ENCODE results near the gene SLC7A7. TPM values are rescaled to one million over a fixed set of nuclear protein-coding genes. Genes with fewer than 3 reads are reported as not detected.
"Not testable (repeated sequence)": the region's sequence is repeated elsewhere in the genome, so short reads cannot be mapped to it uniquely, and the experiment has no call there.

Gene SLC7A7
- total RNA-seq, 1 experiment from 2014 or later, result 2.3 TPM

DNA sequence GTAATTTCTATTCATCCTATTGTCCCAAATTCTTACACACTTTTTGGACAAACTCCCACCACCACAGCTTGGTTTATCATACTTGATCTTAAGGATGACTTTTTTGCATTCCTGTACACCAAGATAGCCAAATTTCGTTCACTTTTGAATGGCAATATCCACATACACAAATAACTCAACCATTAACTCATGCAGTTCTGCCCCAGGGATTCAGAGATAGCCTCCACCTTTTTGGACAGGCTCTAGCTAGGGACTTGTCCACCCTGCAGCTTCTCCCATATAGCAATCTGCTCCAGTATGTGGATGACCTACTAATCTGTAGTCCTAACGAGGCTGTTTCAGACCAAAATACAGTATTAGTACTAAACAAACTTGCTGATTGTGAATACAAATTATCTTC, 81.4 kb downstream of the SLC7A7 start:
- H3K9me3 ChIP-seq (ENCODE audit: low read depth, low read length, poor library complexity, severe bottlenecking), result no peaks in the 10 kb centered on the region
- POLR2A ChIA-PET (ENCODE audit: low non-redundant PET), result no interaction called here
- no peaks in the 10 kb centered on the region for H3K4me1 ChIP-seq (ENCODE audit: insufficient read depth, low read length, poor library complexity, severe bottlenecking)
- no peaks in the 10 kb centered on the region for H3K27me3 ChIP-seq (replicated peaks; ENCODE audit: insufficient read depth, low read depth, low read length, poor library complexity)
- intact Hi-C loops (cut with micrococcal nuclease; ENCODE audit: unreplicated experiment), result no loop called here
- TF ChIP-seq CTCF (conservative IDR thresholded peaks at IDR 0.05; ENCODE audit: low read depth, low read length) (no peak), EZH2 (IDR thresholded peaks at IDR 0.05; ENCODE audit: borderline replicate concordance, low read depth, low read length, poor library complexity, severe bottlenecking) (no peak)
- no peak for DNase-seq (ENCODE audit: low spot score)
- H3K4me3 ChIP-seq (ENCODE audit: low read depth, low read length, poor library complexity, severe bottlenecking), result no peak overlapping the region
- no peak overlapping the region for H3K27ac ChIP-seq (ENCODE audit: low read depth, low read length, poor library complexity, severe bottlenecking)
- no peaks in the 10 kb centered on the region for H3K36me3 ChIP-seq (ENCODE audit: insufficient read depth, low read length, poor library complexity, severe bottlenecking)
- CTCF ChIA-PET, result no interaction called here
- no TSS peak for BruUV-seq (replicated peaks)

GRCh38 chr14:22732062-22732461, 83.2 kb downstream of the SLC7A7 start:
- CTCF ChIA-PET; H3K36me3 ChIP-seq (ENCODE audit: insufficient read depth, low read length, poor library complexity, severe bottlenecking); DNase-seq (ENCODE audit: low spot score); H3K4me1 ChIP-seq (ENCODE audit: insufficient read depth, low read length, poor library complexity, severe bottlenecking); intact Hi-C loops (cut with micrococcal nuclease; ENCODE audit: unreplicated experiment); H3K4me3 ChIP-seq (ENCODE audit: low read depth, low read length, poor library complexity, severe bottlenecking); POLR2A ChIA-PET (ENCODE audit: low non-redundant PET); H3K27ac ChIP-seq (ENCODE audit: low read depth, low read length, poor library complexity, severe bottlenecking); H3K9me3 ChIP-seq (ENCODE audit: low read depth, low read length, poor library complexity, severe bottlenecking); H3K27me3 ChIP-seq (replicated peaks; ENCODE audit: insufficient read depth, low read depth, low read length, poor library complexity); BruUV-seq (replicated peaks): not testable (repeated sequence)

DNA sequence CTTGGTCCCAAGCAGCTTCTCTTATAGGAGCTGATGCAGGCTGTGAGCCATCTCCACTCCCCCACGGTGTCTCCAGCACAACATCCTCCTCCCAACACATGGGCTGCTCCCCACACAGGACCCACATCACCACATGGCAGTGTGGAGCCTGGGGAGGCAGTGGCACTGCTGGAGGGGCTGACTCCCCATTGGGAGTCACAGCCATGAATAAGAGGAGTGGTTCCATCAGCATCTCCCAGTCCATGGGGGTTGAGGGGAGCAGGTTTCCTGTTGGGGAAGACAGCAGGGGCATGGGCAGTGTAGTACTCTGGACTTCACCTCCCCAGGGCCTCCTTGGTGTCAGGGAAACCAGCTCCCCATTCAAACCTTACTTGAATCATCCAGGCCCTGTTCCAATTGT, 89.2 kb downstream of the SLC7A7 start:
- Histone ChIP-seq H3K4me1 (ENCODE audit: insufficient read depth, low read length, poor library complexity, severe bottlenecking) (no peaks in the 10 kb centered on the region), H3K27ac (ENCODE audit: low read depth, low read length, poor library complexity, severe bottlenecking) (no peak overlapping the region), H3K27me3 (replicated peaks; ENCODE audit: insufficient read depth, low read depth, low read length, poor library complexity) (no peaks in the 10 kb centered on the region), H3K36me3 (ENCODE audit: insufficient read depth, low read length, poor library complexity, severe bottlenecking) (no peaks in the 10 kb centered on the region), H3K4me3 (ENCODE audit: low read depth, low read length, poor library complexity, severe bottlenecking) (no peak overlapping the region), H3K9me3 (ENCODE audit: low read depth, low read length, poor library complexity, severe bottlenecking) (peaks cover 4% of the 10 kb centered on the region)
- ChIA-PET POLR2A (ENCODE audit: low non-redundant PET) (no interaction called here), CTCF (no interaction called here)
- no TSS peak for BruUV-seq (replicated peaks)
- DNase-seq (ENCODE audit: low spot score), result no peak
- TF ChIP-seq CTCF (conservative IDR thresholded peaks at IDR 0.05; ENCODE audit: low read depth, low read length) (no peak), EZH2 (IDR thresholded peaks at IDR 0.05; ENCODE audit: borderline replicate concordance, low read depth, low read length, poor library complexity, severe bottlenecking) (no peak)
- intact Hi-C loops (cut with micrococcal nuclease; ENCODE audit: unreplicated experiment), result no loop called here

- POLR2A ChIA-PET (ENCODE audit: low non-redundant PET); H3K36me3 ChIP-seq (ENCODE audit: insufficient read depth, low read length, poor library complexity, severe bottlenecking); DNase-seq (ENCODE audit: low spot score); H3K9me3 ChIP-seq (ENCODE audit: low read depth, low read length, poor library complexity, severe bottlenecking); H3K27me3 ChIP-seq (replicated peaks; ENCODE audit: insufficient read depth, low read depth, low read length, poor library complexity); intact Hi-C loops (cut with micrococcal nuclease; ENCODE audit: unreplicated experiment); H3K4me3 ChIP-seq (ENCODE audit: low read depth, low read length, poor library complexity, severe bottlenecking); H3K27ac ChIP-seq (ENCODE audit: low read depth, low read length, poor library complexity, severe bottlenecking); BruUV-seq (replicated peaks); CTCF ChIA-PET; H3K4me1 ChIP-seq (ENCODE audit: insufficient read depth, low read length, poor library complexity, severe bottlenecking): not testable (repeated sequence)
Measured at GRCh38 chr14:22725374-22725773, 89.9 kb downstream of the SLC7A7 start.

DNA sequence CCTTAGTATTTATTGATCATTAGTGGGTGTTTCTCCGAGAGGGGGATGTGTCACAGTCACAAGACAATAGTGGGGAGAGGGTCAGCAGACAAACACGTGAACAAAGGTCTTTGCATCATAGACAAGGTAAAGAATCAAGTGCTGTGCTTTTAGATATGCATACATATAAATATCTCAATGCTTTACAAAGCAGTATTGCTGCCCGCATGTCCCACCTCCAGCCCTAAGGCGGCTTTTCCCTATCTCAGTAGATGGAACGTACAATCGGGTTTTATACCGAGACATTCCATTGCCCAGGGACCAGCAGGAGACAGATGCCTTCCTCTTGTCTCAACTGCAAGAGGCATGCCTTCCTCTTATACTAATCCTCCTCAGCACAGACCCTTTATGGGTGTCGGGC, 90.4 kb downstream of the SLC7A7 start:
- CTCF ChIA-PET; BruUV-seq (replicated peaks); H3K4me3 ChIP-seq (ENCODE audit: low read depth, low read length, poor library complexity, severe bottlenecking); H3K27ac ChIP-seq (ENCODE audit: low read depth, low read length, poor library complexity, severe bottlenecking); H3K27me3 ChIP-seq (replicated peaks; ENCODE audit: insufficient read depth, low read depth, low read length, poor library complexity); H3K9me3 ChIP-seq (ENCODE audit: low read depth, low read length, poor library complexity, severe bottlenecking); intact Hi-C loops (cut with micrococcal nuclease; ENCODE audit: unreplicated experiment); DNase-seq (ENCODE audit: low spot score); POLR2A ChIA-PET (ENCODE audit: low non-redundant PET); H3K4me1 ChIP-seq (ENCODE audit: insufficient read depth, low read length, poor library complexity, severe bottlenecking); H3K36me3 ChIP-seq (ENCODE audit: insufficient read depth, low read length, poor library complexity, severe bottlenecking): not testable (repeated sequence)
